Loucy (cell line): Measurements from ENCODE around the gene GALNT10.

Experiments
- EZH2phosphoT487 ChIP-seq: fragments of 200-600 bp; IDR thresholded peaks from 2 replicates; pipeline ENCODE4 v1.6.1; 2018; ENCODE audit warnings: antibody characterized with exemption, mild to moderate bottlenecking, moderate library complexity, borderline replicate concordance
- TF ChIP-seq, protein P1 (sequence below): fragments of 200-600 bp; sonication (generic); conservative IDR thresholded peaks from 2 replicates; pipeline ENCODE4 v1.5.1; 2014; ENCODE audit warnings: mild to moderate bottlenecking, antibody characterized with exemption, low read length

GRCh38 chr5:154236536-154237375 lies 46.2 kb downstream of the GALNT10 start:
- TF ChIP-seq, protein P1, sequence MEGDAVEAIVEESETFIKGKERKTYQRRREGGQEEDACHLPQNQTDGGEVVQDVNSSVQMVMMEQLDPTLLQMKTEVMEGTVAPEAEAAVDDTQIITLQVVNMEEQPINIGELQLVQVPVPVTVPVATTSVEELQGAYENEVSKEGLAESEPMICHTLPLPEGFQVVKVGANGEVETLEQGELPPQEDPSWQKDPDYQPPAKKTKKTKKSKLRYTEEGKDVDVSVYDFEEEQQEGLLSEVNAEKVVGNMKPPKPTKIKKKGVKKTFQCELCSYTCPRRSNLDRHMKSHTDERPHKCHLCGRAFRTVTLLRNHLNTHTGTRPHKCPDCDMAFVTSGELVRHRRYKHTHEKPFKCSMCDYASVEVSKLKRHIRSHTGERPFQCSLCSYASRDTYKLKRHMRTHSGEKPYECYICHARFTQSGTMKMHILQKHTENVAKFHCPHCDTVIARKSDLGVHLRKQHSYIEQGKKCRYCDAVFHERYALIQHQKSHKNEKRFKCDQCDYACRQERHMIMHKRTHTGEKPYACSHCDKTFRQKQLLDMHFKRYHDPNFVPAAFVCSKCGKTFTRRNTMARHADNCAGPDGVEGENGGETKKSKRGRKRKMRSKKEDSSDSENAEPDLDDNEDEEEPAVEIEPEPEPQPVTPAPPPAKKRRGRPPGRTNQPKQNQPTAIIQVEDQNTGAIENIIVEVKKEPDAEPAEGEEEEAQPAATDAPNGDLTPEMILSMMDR: no peak
- TF ChIP-seq EZH2phosphoT487: no peak
